B cell (primary cell): ENCODE measurements around the gene WHAMM.

Source experiments
- EZH2 ChIP-seq: IDR thresholded peaks from 2 replicates; pipeline ENCODE4 v1.6.1; 2012; ENCODE audit warnings: borderline replicate concordance, low read depth, mild to moderate bottlenecking, moderate library complexity, low read length; ENCODE audit not compliant: insufficient read depth, poor library complexity, severe bottlenecking
- TF ChIP-seq, protein P1 (sequence below): fragments of 200-600 bp; IDR thresholded peaks from one replicate; pipeline ENCODE4 v1.8.0; 2022; ENCODE audit warnings: antibody characterized with exemption, mild to moderate bottlenecking

DNA sequence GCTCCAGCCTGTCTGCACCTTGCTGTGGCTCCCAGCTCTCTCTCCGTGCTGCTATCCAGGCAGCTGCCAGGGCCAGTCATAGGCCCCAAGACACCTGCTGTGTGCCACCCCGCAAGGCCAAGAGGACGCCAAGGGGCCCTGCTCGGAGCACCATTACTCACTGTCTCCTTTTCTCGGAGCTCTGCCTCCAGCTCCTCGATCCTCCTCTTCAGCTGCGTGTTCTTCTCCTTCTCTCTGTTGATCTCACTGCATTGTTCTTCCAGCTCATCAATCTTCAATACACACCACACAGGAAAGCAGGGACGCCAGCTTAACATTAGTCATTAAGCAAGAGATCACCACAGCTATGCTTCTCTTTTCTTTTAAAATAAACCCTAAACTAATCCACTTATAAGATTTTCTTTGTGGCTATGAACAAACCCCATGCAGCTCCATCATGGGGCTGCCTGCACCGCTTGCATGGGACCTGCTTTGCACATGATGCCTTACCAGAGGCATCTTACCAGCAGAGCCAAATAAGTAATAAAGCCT, 42.6 kb downstream of the WHAMM start:
- TF ChIP-seq, protein P1, sequence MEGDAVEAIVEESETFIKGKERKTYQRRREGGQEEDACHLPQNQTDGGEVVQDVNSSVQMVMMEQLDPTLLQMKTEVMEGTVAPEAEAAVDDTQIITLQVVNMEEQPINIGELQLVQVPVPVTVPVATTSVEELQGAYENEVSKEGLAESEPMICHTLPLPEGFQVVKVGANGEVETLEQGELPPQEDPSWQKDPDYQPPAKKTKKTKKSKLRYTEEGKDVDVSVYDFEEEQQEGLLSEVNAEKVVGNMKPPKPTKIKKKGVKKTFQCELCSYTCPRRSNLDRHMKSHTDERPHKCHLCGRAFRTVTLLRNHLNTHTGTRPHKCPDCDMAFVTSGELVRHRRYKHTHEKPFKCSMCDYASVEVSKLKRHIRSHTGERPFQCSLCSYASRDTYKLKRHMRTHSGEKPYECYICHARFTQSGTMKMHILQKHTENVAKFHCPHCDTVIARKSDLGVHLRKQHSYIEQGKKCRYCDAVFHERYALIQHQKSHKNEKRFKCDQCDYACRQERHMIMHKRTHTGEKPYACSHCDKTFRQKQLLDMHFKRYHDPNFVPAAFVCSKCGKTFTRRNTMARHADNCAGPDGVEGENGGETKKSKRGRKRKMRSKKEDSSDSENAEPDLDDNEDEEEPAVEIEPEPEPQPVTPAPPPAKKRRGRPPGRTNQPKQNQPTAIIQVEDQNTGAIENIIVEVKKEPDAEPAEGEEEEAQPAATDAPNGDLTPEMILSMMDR = no peak
- no peak for TF ChIP-seq EZH2
